ENCODE data around the gene GEMIN2.

DNA sequence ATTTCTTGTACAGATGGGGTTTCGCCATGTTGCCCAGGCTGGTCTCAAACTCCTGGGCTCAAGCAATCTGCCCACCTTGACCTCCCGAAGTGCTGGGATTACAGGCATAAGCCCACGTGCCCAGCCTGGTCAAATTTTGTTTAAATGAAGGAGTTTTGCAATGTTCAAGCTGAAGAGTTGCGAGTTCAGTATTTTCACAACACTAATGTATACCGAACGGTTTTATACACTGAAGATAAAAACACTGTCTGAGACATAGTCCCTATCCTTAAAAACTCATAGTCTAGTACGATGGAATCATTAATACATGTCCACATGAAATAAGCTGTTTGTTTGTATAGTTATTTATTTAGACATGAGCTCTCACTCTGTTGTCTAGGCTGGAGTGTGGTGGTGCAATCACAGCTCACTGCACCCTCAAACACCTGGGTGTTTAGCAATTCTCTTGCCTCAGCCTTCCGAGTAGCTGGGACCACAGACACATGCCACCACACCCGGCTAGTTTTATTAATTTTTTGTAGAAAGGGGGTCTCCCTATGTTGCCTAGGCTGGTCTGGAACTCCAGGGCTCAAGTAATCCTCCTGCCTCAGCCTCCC lies 40.6 kb downstream of the GEMIN2 start:
- TF ChIP-seq, protein P1, sequence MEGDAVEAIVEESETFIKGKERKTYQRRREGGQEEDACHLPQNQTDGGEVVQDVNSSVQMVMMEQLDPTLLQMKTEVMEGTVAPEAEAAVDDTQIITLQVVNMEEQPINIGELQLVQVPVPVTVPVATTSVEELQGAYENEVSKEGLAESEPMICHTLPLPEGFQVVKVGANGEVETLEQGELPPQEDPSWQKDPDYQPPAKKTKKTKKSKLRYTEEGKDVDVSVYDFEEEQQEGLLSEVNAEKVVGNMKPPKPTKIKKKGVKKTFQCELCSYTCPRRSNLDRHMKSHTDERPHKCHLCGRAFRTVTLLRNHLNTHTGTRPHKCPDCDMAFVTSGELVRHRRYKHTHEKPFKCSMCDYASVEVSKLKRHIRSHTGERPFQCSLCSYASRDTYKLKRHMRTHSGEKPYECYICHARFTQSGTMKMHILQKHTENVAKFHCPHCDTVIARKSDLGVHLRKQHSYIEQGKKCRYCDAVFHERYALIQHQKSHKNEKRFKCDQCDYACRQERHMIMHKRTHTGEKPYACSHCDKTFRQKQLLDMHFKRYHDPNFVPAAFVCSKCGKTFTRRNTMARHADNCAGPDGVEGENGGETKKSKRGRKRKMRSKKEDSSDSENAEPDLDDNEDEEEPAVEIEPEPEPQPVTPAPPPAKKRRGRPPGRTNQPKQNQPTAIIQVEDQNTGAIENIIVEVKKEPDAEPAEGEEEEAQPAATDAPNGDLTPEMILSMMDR (IDR thresholded peaks at IDR 0.05), result no peak
- TF ChIP-seq POLR2A (IDR thresholded peaks at IDR 0.05) (no peak), EP300 (IDR thresholded peaks at IDR 0.05) (no peak)

All from tibial nerve (tissue), 4 donors.